NCI-H524 treated with DMSO at 0.1 percent for 48 hours (cell line): Measurements from ENCODE around the gene TFAP2A.

ENCODE experiments used
- DNase-seq: peaks from one replicate; lab custom pipeline; 2025; lab: John Stamatoyannopoulos, UW

TFAP2A gene

DNA sequence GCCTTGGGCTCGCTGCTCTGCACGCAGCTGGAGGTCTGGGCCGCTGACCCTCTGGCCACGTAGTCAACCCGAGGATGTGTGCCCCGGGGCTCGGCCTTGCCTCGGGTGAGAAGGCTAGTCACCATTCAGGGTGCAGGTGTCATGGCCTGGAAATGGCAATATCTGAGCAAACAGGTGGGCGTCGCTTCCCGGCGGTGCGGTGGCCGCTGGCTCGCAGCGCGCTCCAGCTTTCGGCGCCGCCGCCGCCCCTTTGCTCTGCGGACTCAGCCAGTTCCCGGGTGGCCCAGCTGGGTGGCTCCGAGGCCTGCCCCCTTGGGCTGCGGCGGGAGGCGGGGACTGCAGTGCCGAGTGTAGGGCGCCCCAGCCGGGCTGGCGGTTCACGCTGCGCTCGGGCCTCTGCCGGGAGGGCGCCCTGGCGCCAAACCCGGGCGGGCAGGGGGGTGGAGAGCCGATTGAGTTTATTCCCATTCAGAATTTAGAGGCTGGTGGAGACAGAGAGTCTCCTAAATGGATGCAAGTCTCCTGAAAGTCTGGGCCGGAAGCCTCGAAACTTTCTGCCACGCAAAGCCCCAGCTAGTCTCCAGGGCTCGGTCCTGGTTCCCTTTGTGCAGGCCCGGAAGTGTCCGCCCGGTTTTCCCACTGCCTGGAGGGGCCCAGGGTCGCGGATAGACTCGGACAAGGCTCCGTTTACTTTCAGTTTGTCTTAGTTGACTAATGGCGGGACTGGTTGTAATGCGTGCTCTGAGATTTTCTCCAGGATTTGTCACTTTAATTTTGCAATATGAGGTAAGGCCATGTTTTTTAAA lies 11.3 kb upstream of the TFAP2A start:
- no peak for DNase-seq

DNA sequence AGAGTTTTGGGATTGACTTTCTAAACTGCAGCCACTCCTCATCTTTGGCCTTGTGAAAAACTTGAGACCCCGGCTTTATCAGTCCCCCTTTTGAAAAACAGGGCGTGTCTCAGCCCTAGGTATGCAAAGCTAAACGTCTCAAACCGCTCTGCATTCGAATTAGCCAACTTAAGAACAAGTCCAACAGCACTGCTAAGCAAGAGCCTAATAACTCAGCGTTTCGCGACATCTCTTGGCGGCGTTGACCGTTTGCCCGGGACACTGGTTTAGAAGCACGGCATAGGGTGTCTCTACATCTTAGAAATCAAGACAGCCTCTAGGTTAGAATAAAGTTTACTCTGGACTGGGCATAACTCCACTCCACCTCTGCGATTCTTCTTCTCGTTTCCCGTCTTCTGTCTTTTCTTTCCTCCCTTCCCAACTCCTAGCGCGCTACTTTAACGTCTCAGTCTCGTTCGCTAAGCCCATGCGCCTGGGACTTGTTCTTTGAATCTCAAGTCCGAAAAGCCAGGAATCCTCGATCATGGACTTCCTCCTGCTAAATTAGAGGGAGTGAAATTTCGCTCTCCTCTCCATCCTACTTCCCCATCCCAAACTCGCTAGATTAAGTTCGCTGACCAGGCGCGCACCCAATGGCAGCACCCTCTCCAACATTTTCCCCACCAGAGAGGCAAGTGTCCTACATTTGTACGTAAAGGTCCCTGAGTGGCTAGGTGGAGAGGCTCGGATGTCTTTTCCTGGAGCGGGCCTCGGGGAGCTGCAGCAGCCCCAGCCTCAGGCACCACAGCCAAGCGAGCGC lies 10.5 kb upstream of the TFAP2A start:
- no peak for DNase-seq

DNA sequence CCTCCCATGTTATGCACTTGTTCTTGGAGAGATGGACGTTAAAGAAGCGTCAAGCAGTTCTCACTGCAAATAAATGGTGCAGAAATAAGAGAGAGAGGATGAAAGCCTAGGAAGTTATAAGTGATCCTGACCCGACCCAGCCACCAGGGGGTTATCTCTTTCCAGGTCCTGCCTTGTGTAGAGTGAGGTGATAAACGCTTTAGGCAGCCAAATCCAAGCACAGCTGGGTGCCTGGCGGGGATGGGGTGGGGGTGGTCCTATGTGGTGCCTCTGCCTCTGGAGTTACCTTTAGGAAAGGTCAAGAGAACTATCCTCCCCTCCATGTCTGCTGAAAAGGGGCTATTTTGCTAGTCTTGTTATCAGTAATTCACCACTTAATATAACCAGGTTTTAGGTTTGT lies 9.2 kb upstream of the TFAP2A start:
- DNase-seq: no peak

DNA sequence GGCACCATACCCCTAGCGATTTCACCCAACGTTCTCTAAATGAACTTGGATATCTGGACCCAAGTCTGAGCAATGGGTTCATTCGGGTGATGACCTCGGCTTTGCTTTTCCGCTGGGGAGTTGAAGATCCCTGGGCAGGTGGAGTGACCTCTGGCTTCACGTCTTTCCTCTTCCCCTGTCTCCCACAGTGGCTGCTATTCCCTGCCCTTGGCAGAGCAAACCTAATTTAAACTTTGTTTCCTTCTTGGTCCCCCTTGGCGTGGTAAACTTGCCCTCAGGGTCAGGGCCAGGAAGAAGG lies 7.8 kb upstream of the TFAP2A start:
- DNase-seq: no peak

DNA sequence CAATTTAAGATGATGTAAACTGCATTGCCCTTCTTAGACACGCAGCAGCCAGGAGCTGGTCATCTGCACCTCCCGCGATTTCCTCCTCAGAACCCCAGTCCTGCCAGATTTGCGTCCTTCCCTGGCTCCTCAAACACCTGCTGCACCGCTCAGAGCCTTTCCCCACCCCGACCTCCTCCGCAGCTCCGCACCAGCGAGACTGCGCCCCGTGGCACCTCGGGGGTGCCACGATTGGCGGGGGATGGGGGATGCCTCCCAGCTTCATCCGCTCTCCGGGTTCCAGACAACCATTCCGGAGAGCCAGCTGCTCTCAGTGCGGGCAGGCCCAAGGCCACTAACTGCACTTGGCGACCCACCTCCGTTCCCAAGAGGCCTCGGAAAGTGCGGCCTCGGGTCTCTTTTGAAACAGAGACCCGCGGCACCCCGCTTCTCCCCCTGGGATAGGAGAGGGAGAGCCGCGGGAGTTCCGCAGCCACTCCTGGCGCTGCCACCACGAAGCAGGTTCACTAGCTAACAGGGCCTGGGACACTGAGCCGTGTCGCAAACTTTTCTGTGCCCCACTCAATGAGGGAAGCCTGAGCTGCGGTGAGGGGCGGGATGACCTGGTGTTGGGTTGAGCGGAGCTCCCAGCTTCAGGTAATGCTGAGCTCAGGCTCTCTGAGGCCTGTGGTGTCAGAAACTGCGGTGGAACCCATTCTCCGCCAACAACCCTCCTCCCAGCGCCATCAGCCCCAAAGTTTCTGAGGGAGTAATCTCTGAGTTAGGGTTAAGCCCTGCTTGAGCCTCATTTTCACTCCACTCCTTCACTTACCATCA lies 7.3 kb upstream of the TFAP2A start:
- no peak for DNase-seq

DNA sequence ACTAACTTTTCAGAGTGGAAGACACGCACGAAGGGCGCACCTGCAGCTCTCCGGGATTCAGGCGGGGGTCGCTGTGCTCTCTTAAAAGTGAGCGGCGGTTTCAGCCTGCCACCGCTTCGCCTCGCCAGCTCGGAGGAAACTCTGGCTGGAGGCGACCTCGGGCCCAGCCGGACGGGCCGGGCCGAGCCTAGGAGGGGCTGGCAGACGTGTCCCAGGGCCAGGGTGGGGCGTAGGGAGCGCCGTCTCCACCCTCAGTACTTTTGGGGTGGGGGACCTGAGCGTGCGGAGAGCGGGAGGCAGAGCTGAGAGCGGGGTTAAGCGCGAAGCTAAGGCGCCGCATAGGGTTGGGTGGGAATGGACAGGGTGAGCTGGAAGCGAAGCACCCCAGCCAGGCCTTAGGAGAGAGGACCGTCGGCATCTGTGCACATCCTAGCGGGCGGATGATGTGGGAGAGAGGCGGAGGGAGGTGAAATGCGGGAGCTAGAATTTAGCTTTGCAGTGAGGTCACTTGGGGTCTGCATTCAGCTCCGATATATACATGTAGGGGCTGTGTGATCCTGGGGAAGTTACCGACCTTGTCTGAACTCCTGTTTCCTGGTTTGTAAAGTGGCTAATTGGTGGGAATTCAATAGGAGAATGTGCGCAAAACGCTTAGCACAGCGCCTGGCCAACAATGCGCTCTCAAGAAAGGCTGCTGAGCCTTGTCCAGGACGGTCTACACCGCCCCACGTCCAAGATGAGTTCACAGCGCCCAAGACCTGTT lies 6.5 kb upstream of the TFAP2A start:
- no peak for DNase-seq

DNA sequence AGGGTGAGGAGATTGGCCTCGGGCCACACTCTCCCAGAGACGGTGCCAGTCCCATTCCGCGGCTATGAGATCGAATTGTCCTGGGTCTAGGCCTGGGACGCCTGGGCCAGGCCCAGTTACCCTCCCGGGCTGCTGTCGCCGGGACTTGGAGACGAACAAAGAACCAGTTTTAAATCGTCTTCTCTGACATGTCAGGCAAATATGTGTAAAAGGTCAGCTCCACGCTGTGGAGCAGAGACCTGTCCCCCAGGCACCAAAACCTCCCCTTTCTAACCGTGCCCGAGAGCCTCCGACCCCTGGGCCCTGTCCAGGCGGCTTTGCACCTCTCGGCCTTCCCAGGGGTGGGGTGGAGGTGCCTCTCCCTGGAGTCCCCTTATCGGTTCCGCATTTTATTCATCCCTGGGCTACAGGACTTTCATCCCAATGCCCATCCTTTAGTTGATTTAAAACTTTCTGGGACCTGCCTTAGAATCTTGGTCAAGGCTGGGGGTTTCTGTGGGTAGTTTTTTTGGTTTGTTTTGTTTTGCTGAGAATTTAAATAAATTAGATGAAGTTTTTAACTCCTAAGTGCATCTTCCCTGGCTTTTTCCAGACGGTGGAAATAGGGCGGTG lies 5.8 kb upstream of the TFAP2A start:
- DNase-seq: no peak

DNA sequence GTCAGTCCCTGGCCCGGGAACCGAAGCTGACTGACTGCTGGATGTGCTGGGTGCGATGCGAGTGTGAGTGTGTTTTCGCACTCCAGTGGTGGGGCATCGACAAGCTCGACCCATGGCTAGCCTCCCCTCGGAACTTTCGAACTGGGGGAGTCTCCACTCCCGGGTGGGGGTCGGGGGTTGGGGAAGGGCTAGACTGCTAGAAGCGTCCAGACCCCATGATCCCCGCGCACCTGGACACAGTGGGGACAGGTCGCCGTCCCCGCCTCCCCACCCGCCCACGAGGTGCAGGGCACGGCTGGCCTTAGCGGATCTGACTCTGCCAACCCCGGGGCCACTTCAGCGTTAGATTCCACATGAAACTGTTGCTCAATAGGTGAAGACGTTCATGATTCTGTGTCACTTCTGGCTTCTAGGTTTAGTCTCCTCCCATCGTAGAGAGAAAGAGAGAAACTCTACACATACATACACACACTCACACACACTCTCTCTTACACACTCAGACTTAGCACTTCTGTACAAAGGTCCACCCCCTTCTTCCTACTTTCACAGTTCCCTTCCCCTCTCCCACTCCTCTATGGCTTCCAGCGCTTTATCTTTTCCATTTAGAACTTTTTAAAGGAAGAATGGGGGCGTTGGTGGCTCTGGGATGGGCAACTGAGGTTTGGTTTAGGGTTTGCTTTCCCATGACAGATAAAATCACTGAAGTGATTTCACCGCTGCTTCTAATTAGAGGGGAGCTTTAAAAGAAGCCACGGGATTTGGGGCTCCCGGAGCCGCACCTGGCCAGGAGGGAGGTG lies 5.1 kb upstream of the TFAP2A start:
- DNase-seq: no peak

DNA sequence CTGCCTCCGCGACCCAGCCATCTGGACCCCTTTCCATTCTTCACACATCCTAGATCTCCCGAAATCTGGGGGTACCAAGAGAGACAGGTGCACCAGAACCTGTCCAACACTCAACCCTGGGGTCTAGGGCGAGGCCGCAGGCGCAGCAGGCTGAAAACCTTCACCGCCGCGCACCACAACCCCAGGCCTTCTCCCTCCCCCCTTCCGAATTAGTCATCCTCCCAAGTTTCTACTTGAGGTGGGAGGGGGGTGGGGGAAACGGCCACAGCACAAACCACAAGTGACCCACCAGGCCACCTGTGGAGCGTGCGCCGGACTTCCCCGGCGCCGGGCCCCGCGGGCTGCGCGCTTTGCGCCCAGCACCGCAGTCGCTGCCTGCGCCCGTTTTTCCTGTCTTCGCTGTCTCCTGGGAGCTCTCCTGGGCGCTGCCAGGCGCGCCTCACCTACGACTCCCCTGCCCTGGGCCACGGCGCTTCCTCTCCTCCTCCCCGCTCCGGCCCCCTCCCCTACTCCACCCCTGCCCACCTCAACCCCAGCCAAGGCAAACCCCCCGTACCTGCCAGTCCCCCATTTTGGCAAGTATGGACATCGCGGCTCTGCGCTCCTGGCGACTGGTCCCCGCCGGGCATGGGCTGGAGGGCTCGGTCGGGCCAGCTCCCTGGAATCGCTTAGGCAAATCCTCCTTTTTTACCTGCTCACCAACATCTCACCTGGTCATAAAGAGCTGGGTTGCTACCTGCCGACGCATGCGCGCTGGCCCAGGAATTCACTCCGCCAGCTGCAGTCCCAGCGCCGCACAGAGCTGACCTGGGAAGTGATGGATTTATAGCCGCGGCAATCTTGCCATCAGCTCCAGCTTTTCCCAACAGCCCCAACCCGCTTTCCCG lies 4.2 kb upstream of the TFAP2A start:
- no peak for DNase-seq

DNA sequence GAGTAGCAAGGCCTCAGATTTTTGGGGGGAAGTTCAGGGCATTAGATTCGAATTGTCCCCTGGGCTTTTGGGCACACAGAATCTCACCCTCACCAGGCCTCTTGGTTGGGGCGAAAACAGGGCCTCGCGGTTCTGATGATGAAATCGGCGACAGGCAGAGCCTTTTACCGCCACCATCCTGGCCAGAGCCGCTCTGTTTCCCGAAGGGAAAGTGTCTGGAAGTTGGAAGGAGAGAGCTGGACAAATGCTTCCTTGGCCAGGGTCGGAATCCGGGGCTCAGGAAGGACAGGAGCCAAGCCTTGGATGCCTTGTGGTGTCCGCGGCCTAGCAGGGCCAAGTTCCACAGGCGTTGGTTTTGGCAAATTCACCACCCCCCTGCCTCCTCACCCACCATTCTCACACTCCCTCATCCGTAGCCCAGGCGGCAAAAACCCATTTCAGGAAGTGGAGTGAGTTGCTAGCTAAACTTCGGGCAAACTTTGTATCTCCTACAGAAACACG lies 3.5 kb upstream of the TFAP2A start:
- DNase-seq: no peak

DNA sequence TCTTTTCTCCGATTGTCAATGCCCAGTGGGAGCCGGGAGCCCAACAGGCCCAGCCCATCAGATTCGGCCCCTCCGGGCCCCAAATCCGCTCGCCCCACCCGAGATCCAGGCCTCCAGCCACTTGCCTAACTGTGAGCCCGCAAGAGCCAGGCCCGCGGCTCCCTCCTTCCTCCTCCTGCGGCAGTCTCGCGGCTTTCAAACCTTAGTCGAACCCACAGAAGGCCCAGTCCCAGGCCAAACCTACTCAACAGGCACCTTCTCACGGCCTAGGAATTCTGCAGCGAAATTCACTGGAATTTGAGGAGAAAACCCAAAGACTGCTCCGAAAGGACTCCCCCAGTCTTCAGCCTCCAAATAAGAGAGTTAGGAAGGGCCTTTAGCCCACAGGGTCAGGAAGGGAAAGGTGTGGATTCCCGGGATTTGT lies 2.8 kb upstream of the TFAP2A start:
- no peak for DNase-seq

DNA sequence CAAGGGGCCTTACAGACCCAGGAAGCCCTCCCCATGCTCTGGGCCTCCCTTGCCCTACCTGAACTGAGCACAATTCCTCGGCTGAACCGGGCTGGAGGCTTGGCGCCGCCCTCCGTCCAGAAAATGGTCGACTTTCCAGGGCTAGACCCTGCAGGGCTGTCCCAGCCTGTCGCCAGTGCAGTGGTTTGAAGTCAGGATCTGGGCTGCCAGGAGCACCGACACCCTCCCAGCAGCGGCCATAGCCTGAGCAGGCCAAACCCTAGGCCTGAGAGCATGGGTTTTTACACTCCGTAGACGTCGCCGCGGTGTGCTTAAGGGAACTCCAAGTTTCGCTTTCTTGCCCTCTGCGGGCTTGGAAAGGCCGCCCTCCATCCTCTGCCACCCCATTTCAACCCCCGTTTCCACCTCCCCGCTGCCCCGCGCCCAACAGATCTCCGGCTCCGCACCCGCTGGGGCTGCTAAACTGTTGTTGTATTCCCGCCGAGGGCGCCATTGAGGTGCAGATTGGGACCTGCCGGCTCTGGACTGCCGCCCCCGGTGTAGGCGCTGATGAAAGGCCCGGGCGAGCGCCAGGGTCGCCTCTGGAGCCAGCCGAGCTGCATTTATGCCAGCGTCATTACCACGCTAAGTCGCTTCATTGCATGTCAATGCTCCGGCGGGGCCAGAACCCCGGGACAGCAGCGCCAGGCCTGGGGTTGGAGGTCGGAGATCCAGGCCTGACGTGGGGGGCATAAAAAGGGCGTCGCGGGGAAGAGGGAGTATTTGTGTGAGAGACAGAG lies 2.2 kb upstream of the TFAP2A start:
- no peak for DNase-seq

DNA sequence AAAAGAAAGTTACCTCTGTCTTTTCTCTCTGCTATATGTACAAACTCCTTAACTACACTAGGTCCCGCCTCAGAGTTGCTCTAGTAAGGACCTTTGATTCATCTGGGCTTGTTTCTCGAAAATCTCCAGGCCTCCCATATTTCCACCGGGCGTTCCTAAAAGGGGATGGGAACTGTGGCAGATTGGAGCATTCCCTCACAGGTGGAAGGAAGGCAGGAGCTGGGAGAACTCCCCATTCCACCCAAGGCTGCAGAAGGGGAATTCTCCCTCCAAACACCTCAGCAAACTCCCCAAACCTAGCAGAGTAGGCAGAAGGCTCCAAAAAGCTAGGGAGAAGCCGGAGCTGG lies 1.6 kb upstream of the TFAP2A start:
- DNase-seq: no peak

DNA sequence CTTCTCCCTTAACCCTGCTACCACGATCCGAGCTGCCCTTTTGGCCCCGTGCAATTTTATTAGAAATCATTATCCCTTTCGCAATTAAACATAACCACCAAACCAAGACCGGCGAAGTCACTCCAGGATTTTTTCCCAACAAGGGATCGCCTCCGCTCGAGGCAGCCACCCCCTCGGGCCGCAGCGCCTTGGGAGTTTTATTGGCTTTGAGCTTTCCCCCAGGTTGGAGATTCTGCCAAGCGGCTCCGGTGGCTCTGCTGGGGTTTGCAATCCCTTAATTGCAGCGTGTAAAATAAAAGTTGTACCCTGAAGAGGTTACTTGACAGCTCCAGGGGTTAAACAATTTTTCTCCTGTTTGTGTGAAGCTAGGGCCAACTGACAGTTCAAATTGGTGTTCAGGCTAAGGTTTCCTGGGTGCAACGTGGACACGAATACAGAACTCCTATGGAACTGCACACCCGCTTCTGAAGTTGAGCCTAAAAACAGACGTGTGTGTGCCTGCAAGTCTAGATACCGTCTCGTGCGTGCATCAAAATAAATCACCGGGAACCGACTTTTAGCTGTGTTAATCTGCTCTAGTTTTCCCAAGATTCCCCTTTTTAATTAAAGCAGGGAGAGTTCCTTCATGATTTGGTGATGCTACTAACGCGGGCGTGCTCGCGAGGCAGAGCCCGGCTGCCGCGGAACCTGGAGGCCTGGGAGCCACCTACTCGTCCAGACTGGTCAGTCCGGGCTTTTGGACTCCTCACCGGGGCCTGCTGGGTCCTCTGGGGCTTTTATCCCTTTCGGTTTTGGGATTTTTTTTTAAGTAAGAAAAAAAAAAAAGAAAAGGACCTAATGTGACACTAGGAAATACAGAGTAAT lies 975 bp upstream of the TFAP2A start:
- no peak for DNase-seq

DNA sequence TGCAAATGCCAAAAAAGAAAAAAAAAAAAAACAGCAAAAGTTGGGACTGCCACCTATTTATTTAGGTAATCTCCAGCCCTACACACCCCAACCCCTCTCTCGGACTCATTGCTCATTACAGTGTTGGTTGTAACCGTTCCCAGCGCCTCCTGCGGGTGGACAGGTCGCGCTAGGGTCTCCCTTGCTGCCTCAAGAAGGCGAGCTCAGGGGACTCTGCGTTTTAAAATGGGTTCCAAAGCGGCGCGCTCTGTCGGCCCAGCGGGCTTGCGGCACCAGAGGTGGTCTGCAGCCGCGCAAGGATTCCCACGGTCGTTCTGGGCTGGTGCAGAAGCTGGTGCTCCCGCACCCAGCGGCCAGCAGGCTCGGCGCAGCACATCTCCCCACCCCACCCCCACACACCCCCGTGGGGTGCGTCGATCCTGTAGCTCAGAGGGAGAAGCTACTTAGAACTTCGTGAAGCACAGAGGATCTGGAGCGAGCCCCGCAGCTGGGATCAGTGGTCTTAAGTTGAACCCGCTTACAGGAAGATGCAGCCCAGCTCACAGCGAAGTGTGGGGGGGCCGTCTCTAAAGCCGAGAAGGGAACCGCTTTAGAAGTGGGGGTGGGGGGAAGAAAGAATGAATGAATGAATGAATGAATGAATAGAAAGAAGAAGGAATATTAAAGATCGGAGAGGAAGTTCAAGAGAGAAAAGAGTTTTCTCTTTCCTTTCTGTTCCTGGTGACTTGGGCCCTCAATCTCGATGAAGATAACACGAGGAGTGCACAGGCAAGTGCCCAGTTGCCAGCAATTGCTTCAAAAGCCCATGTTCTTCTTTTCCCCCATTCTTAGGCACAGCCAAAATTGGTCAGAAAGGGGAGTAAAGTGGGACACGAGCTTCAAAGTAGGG lies 780 bp downstream of the TFAP2A start:
- peak; percentile 13 for DNase-seq

DNA sequence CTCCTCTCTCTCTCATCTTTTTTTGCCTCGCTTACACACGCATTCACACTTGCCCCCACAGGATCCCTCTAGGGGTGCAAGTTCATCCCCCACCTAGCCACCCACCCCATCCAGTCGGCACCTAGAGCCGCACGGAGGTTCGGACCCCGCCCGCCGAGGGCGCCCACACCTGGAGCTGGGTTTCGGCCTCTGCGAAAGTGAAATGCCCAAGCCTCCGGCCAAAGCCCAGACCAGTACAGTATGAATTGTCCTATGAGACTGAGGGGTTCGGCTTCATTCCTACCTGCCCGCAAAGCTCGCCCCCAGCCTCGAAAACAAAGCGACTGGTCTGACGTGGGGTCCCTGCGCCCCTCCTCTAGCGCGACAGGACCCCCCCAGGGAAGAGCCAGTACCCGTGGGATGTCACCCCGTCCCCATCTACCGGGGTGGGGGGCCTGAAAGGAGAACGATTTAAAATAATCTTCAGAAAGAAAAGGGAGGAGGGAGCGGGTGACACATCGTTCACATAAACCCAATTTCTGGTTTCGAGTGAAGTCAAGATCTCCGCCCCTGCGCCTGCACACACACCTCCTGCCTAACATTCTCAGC lies 1.5 kb downstream of the TFAP2A start:
- DNase-seq: no peak
